ENCODE measurements around the gene RPS3. TPM values are rescaled to one million over a fixed set of nuclear protein-coding genes. Genes with fewer than 3 reads are reported as not detected.

RPS3 gene
- total and polyA plus RNA-seq, 9 of the 15 experiments (the other 6 are each of a cell fraction or from before 2014, with no cell fraction given) = 2,700 to 5,771 (median 3,679) TPM

GRCh38 chr11:75351791-75352587 is 47.3 kb upstream of the RPS3 start (continued):
- TF ChIP-seq HMBOX1 (IDR thresholded peaks at IDR 0.05) (no peak), ZNF41 (CRISPR knock-in tag; conservative IDR thresholded peaks at IDR 0.05) (no peak), ZC3H4 (CRISPR knock-in tag; IDR thresholded peaks at IDR 0.05; ENCODE audit: borderline replicate concordance) (peak; percentile 88; the same call in 1 of the 2 replicates), BRD9 (IDR thresholded peaks at IDR 0.05; ENCODE audit: low read depth, partially characterized antibody) (no peak), TAL1 (IDR thresholded peaks at IDR 0.05) (no peak), ZNF436 (CRISPR knock-in tag; IDR thresholded peaks at IDR 0.05) (no peak), RFX1 (IDR thresholded peaks at IDR 0.05) (no peak), ZHX1 (conservative IDR thresholded peaks at IDR 0.05; ENCODE audit: low read length) (no peak), ZNF778 (CRISPR knock-in tag; IDR thresholded peaks at IDR 0.05) (no peak), CHD4 (IDR thresholded peaks at IDR 0.05; ENCODE audit: insufficient read depth, insufficient replicate concordance, low read depth, low read length, poor library complexity, severe bottlenecking) (no peak), HCFC1 (IDR thresholded peaks at IDR 0.05; ENCODE audit: low read depth, low read length) (peak; percentile 9; the same call in 1 of the 2 replicates), ZNF785 (CRISPR knock-in tag; IDR thresholded peaks at IDR 0.05) (no peak), E2F3 (CRISPR knock-in tag; IDR thresholded peaks at IDR 0.05) (no peak), GABPB1 (CRISPR knock-in tag; IDR thresholded peaks at IDR 0.05) (peak; percentile 74), TCF7 (IDR thresholded peaks at IDR 0.05; ENCODE audit: borderline replicate concordance) (no peak), ILK (tag; IDR thresholded peaks at IDR 0.05; ENCODE audit: borderline replicate concordance, low read depth) (no peak), ZNF316 (IDR thresholded peaks at IDR 0.05) (no peak), TAF15 (IDR thresholded peaks at IDR 0.05; ENCODE audit: low read depth, low read length) (no peak), TEAD2 (tag; IDR thresholded peaks at IDR 0.05) (no peak), RAD21 (CRISPR knock-in tag; conservative IDR thresholded peaks at IDR 0.05 in 1 of 2, IDR thresholded peaks at IDR 0.05 in 1 of 2) (peak; percentile 50 to 69), RBM17 (IDR thresholded peaks at IDR 0.05; ENCODE audit: borderline replicate concordance, low read depth, low read length) (no peak), RBM14 (IDR thresholded peaks at IDR 0.05; ENCODE audit: borderline replicate concordance, insufficient read depth, low read depth, low read length) (no peak), CBX2 (IDR thresholded peaks at IDR 0.05; ENCODE audit: insufficient read depth, low read length, poor library complexity, severe bottlenecking) (no peak)
- TF ChIP-seq, protein P1, sequence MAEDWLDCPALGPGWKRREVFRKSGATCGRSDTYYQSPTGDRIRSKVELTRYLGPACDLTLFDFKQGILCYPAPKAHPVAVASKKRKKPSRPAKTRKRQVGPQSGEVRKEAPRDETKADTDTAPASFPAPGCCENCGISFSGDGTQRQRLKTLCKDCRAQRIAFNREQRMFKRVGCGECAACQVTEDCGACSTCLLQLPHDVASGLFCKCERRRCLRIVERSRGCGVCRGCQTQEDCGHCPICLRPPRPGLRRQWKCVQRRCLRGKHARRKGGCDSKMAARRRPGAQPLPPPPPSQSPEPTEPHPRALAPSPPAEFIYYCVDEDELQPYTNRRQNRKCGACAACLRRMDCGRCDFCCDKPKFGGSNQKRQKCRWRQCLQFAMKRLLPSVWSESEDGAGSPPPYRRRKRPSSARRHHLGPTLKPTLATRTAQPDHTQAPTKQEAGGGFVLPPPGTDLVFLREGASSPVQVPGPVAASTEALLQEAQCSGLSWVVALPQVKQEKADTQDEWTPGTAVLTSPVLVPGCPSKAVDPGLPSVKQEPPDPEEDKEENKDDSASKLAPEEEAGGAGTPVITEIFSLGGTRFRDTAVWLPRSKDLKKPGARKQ (CRISPR knock-in tag; IDR thresholded peaks at IDR 0.05) = no peak

Data from K562 (cell line).